Ovary (tissue), 3 donors: ENCODE results near the gene ICOSLG.
"Not testable (repeated sequence)": the region's sequence is repeated elsewhere in the genome, so short reads cannot be mapped to it uniquely, and the experiment has no call there.

ENCODE experiments used
- EP300 ChIP-seq: sonication (generic); formaldehyde crosslinking; IDR thresholded peaks from one replicate; pipeline ENCODE4 v1.6.1; 2017; ENCODE audit warnings: antibody characterized with exemption
- TF ChIP-seq, protein P1 (sequence below), 3 donors: fragments of 450-650 bp in 2 of 3; fragments of 200-600 bp in 1 of 3; IDR thresholded peaks; one replicate each; pipeline versions ENCODE4 v1.5.1 to v1.8.0; 2016 to 2022; ENCODE audit warnings: antibody characterized with exemption in 3 of 3, mild to moderate bottlenecking in 1 of 3
- donor health status: DM: no; HTN: no; CAD: no.

DNA sequence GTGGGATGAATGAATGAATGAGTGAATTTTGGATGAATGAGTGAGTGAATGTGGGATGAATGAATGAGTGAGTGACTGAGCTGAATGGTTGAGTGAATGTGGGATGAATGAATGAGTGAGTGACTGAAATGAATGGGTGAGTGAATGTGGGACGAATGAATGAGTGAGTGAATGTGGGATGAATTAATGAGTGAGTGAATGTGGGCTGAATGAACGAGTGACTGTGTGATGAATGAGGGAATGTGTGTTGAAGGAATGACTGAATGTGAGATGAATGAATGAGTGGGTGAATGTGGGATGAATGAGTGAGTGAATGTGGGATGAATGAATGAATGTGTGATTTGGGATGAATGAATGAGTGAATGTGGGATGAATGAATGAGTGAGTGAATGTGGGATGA is 28.8 kb downstream of the ICOSLG start:
- TF ChIP-seq, protein P1, sequence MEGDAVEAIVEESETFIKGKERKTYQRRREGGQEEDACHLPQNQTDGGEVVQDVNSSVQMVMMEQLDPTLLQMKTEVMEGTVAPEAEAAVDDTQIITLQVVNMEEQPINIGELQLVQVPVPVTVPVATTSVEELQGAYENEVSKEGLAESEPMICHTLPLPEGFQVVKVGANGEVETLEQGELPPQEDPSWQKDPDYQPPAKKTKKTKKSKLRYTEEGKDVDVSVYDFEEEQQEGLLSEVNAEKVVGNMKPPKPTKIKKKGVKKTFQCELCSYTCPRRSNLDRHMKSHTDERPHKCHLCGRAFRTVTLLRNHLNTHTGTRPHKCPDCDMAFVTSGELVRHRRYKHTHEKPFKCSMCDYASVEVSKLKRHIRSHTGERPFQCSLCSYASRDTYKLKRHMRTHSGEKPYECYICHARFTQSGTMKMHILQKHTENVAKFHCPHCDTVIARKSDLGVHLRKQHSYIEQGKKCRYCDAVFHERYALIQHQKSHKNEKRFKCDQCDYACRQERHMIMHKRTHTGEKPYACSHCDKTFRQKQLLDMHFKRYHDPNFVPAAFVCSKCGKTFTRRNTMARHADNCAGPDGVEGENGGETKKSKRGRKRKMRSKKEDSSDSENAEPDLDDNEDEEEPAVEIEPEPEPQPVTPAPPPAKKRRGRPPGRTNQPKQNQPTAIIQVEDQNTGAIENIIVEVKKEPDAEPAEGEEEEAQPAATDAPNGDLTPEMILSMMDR (IDR thresholded peaks at IDR 0.05), result not testable (repeated sequence)
- TF ChIP-seq EP300, result not testable (repeated sequence)
